ENCODE results near the gene ACSF3.
"Not testable (repeated sequence)": the region's sequence is repeated elsewhere in the genome, so short reads cannot be mapped to it uniquely, and the experiment has no call there.

Gene ACSF3

DNA sequence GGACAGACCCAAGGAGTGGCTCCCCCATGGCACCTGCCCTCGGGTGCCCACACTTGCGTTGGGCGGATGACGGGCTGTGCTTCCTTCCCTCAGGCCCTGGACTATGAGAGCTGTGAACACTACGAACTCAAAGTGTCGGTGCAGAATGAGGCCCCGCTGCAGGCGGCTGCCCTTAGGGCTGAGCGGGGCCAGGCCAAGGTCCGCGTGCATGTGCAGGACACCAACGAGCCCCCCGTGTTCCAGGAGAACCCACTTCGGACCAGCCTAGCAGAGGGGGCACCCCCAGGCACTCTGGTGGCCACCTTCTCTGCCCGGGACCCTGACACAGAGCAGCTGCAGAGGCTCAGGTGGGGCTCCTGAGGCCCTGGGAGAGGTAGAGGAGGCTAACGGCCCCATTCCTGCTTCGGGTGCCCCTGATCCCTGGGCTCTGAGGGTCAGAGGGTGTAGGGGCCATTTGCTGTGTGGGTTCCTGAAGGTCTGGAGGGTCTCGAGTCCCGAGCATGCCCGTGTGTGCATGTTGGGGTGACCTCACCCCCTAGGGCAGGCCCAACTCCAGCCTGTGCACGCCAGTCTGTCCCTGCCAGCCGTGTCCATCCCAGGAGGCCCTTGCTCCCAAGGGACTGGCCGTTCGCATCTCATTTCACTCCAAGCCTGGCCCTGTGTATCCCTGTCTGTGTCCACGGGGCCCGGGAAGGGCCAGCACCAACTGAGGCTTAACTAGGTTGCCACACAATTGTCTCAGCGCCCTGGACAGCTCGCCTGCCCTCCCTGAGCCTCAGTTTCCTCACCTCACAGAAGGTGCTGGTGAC is 96.7 kb downstream of the ACSF3 start:
- DNase-seq (ENCODE audit: low read depth): no peak

DNA sequence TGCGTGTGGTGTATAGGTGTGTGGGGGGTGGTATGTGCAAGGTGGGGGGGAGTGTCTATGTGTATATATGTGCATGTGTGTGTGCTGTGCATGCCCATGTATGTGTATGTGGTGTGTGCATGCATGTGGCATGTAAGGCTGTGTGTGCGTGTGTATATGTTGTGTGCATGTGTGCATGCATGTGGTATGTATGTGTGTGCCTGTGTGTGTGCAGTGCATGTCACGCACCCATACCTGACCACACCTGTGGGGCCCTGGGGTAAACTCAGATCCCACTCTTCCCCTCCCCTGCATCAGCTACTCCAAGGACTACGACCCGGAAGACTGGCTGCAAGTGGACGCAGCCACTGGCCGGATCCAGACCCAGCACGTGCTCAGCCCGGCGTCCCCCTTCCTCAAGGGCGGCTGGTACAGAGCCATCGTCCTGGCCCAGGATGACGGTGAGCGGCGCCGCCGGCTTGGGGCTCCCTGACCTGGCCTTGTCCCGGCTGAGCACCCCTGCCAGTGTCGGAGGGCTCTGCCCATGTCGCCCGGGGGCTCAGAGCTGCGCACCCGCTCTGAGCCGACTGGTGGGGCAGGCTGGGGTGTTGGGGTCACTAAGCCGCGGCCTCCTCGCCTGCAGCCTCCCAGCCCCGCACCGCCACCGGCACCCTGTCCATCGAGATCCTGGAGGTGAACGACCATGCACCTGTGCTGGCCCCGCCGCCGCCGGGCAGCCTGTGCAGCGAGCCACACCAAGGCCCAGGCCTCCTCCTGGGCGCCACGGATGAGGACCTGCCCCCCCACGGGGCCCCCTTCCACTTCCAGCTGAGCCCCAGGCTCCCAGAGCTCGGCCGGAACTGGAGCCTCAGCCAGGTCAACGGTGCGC is 97.6 kb downstream of the ACSF3 start:
- no peak for DNase-seq (ENCODE audit: low read depth)

DNA sequence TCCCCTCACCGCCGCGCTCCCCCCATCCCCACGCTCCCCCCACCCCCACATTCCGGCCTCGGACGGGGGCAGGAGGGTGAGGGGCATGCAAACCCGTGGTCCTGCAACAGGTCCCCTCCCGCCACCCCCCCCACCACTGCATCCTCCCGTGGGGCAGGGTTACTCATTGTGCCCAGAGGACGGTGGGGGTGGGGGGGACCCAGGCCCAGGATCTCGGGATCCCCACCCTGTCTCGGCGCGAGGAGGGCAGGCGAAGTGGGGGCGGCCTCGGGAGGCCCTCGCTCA is 98.2 kb downstream of the ACSF3 start:
- no peak for DNase-seq (ENCODE audit: low read depth)

DNA sequence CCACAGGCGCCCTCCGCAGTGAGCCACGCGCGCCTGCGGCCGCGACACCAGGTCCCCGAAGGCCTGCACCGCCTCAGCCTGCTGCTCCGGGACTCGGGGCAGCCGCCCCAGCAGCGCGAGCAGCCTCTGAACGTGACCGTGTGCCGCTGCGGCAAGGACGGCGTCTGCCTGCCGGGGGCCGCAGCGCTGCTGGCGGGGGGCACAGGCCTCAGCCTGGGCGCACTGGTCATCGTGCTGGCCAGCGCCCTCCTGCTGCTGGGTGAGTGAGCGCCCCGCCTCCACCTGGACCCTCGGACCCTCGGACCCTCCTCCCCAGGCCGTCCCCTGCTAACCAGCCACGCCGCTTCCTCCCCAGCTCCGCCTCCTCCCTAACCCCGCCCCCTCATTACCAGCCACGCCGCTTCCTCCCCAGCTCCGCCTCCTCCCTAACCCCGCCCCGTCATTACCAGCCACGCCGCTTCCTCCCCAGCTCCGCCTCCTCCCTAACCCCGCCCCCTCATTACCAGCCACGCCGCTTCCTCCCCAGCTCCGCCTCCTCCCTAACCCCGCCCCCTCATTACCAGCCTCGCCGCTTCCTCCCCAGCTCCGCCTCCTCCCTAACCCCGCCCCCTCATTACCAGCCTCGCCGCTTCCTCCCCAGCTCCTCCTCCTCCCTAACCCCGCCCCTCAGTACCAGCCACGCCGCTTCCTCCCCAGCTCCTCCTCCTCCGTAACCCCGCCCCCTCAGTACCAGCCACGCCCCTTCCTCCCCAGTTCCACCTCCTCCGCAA is 98.7 kb downstream of the ACSF3 start:
- DNase-seq (ENCODE audit: low read depth): not testable (repeated sequence)

DNA sequence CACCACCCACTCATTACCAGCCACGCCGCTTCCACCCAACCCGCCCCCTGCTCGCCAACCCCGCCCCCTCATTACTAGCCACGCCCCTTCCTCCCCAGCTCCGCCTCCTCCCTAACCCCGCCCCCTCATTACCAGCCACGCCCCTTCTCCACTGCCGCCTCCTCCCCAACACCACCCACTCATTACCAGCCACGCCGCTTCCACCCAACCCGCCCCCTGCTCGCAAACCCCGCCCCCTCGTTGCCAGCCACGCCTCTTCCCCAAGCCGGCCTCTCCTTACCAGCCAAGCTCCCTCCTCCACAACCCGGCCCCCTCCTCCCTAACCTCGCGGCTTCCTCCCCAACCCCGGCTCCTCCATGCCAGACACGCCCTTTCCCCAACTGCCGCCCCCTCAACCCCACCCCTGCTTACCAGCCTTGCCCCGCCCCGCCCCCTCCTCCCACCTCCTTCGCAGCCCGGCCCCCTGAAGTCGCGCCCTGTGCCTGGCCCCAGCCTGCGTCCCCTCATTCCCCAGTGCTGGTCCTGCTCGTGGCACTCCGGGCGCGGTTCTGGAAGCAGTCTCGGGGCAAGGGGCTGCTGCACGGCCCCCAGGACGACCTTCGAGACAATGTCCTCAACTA is 99.4 kb downstream of the ACSF3 start:
- peak; percentile 65 for DNase-seq (ENCODE audit: low read depth)

DNA sequence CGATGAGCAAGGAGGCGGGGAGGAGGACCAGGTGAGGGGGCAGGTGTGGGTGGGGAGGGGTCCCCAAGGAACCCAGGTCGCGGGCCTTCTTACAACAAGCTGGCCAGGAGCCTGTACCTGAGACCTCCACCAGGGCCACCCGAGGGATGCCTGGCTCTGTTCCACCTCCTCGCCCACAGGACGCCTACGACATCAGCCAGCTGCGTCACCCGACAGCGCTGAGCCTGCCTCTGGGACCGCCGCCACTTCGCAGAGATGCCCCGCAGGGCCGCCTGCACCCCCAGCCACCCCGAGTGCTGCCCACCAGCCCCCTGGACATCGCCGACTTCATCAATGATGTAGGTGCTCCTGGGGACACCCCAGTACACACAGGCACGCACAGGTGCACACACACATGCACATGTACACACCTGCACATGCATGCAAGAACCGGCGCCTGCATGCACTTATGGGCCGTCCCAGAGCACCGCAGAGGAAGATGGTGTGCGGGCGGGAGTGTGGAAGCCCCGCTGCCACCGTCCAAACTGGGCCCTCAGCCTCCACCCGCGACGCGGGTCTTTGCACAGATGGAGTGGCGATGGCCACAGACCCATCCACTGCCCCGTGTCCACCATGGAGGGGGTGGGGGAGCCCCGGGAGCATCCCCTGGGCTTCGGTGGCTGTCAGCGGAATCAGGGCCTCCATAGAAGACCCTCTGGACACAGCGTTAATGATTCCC is 100.1 kb downstream of the ACSF3 start:
- DNase-seq (ENCODE audit: low read depth): no peak

DNA sequence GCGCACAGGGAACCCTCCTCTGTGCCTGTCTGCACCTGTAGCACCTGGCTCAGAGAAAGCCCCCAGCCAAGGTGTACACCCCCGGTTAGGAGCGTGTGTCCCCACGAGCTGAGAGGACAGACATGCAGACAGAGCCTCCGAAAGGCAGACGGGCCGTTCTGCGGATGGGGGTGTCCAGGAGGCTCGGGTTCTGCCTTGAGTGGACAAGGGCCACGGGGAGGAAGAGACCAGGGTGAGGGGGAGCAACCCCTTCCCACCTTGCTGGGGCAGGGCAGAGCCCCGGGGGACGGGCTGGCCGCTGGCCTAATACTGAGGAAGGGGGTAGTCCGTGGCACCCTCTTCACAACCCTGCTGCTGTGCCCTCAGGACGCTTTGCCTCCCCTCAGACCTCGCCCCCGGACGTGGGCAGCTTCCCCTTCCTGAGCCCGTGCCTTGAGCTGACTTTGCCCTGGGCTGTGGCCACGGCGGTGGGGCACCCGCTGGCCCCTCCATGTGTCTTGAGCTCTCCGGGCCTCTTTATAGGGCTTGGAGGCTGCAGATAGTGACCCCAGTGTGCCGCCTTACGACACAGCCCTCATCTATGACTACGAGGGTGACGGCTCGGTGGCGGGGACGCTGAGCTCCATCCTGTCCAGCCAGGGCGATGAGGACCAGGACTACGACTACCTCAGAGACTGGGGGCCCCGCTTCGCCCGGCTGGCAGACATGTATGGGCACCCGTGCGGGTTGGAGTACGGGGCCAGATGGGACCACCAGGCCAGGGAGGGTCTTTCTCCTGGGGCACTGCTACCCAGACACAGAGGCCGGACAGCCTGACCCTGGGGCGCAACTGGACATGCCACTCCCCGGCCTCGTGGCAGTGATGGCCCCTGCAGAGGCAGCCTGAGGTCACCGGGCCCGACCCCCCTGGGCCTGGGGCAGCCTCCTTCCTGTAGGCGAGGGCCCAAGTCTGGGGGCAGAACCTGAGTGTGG is 101.0 kb downstream of the ACSF3 start:
- DNase-seq (ENCODE audit: low read depth): no peak

DNA sequence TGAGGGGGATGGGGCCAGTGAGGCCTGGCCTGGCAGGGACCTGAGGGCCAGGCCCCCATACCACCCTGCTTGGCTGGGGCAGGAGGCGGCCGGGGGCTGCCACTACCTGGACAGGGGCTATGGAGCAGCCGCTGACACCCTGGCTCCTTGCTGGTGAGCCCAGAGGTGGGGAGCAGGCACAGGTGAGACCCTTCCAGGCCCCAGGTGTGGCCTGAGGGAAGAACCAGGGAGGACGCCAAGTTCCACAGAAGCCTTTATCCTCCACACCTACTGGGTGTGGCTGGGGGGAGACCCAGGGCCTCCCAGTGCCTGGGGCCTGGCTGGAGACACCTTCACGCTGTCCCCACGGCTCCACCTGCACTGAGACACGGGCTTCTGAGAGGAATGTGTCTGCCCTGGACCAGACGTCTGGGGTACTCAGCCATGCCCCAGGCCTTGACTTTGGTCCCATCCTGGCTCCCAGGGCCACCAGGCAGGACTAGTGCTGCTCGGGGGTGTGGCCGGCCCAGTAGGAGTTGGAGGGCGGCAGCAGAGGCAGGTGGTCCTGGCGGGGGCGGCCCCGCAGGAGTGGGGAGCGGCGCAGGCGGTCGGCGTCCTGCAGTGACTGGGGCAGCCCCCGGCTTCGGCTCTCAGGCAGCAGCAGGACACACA is 102.0 kb downstream of the ACSF3 start:
- no peak for DNase-seq (ENCODE audit: low read depth)

DNA sequence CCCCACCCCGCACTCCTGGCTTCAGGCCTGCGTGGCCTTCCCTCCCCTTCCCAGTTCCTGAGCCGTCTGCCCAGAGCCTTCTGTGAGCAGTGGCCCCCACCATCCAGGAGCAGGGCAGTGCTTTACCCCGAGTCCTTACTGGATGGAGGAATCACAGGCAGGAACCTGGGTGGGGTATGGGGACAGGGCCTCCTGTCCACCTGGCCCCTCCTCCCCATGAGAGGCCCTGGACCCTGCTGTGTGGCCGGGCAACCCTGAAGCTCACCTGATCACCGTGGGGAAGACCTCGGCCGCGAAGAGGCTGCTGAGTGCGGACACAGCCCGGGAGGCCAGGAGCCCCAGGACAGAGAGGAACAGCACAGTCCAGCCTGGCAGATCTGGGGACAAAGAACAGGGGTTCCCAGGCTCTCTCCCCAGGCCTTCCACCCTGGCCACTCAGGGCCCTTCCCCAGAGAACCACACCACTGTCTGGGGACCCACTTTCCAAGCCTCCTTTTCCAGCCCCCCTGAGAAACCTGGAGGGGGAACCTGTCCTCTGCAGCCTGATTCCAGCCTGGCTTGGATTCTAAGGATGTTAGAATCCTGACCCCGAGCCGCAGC is 103.5 kb downstream of the ACSF3 start:
- no peak for DNase-seq (ENCODE audit: low read depth)

DNA sequence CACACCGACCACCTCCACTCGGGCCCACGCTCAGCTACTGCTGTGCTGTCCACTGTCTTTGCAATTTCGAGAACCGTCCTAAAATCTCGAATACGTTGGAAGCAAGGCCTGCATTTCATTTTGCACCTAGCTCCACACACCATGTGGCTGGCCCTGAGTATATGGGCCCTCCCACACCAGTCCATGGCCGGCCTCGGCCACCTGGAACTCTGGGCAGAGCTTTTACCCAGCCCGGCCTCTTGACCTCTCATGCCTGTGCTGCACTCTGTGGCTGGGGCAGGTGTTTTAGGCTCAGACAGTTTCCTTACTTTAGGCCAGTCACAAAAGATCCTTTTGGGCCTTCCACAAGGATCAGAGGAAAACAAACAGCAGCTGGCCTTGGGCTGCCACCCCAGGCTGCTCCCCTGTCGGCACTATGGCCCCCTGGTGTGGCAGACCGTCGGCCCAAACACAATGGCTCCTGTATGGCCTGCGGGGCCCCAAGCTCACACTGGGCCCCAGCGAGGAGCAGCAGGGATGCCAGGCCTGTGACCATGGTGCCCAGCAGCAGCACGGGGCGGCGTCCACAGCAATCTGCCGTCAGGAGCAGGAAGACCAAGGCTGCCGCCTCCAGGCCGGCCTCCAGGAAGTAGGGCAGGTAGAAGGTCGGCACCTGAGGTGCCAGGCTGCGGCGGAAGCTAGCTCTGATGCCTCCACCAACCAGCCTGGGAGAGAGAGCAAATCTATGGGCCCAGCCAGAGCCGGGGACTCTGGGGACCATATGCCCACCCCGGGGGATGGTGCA is 104.2 kb downstream of the ACSF3 start:
- no peak for DNase-seq (ENCODE audit: low read depth)

DNA sequence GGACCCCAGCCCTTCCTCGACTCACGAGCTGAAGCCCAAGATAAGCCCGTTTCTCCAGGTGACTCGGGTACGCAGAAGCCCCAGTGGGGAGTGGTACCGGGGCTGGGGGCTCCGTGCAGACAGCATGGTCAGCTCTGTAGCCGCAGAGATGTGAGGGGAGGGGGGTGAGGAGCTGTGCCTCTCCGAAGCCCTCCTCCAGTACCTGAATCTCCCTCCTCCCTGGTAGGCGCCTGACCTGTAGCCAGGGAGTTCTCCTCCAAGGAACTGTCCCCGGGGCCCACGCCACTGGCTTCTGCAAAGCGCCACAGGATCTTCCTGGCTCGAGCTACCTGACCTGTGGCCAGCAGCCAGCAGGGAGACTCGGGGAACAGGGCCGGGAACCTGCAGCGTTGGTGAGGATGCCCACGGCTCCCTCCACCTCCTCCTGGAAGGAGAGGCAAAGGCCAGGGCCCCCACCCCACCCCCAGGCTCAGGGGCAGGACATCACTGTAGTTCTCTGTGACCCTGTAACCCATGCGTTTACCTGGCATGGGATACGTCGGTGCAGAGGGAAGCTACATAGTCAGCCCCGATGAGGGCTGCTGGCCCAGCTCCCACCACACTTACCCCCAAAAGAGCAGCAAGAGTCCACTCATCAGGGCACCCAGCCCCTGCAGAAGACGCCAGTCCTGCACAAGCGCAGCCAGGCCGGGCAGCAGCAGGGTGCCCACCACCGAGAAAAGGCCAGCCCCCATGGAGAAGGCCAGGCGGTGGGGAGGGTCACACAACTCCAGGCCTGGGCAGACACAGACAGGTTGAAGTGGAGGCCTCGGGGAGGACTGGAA is 105.0 kb downstream of the ACSF3 start:
- DNase-seq (ENCODE audit: low read depth): no peak

DNA sequence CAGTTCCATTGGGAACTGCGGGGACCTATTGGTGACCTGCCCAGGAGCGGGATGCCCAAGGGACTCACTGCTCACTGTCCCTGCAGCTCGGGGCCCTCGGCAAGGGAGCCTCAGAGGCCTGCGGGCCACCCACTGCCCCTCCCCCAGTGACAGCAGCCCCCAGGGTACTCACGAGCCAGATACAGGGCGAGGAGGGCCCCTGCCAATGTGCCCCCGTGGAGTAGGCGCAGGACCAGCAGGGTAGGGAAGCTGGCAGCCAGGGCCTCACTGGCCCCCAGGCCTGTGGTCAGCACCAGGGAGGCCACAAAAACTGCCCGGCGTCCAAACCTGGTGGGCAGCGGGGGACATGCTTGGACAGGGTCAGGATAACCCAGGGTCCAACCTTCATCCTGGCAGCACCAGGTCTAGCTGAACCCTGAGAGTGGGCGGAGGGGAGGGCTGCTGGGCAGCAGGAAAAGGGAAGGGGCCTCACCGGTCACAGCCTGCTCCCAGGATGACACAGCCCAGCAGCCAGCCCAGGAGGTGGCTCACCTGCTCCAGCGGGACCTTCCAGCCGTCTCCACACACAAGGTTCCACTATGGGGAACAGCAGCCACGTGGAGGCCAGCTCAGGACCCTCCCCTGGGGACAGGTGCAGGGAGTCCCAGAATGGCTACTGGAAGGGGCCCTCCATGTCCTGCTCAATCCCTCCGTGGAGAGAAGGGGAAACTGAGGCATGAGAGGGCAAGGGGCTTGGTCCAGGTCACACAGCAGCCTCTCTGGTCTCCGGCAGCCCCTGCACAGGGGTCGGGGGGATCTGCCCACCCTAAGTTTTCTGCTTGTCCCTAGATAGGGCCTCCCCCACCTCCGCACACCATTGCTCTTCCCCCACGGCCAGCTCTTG is 105.8 kb downstream of the ACSF3 start:
- DNase-seq (ENCODE audit: low read depth): no peak

DNA sequence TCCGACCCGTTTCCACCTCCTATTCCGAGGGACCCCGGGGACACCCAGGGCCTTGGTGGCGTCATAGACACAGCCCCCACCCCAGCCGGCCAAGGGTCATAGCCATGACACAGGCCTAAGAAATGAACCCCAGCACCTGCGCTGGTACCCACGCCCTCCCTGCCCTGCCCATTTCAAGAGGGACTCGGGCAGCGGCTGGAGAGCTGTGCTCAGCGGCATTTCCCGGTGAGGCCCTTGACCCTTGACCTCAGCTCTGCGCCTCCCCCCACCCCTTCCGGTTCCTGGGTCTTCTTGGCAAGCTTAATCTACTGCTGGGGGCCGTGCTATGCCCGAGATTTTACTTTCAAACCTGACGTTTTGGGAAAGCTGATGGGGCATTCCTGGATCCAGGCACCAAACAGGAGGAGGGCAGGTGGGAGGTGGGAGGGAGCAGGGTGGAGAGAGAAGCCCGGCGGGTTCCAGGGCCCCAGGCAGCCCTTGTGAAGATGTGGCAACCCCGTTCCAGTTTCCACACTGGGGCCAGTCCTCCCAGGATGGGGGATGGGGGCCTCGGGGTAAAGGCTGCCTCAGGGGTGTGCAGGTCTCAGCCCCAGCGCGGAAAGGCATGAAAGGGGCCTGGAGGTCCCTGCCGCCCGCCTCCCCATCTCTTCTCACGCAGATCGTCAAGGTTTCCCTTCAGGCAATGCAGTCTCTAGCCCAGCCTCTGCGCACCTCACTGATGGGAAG is 106.6 kb downstream of the ACSF3 start, which contains the start of gene SLC22A31:
SLC22A31 (minus strand) TSS at position 414 of the 726 bp plus-strand sequence; CDS start at position 378, 36 bp downstream.
- no peak for DNase-seq (ENCODE audit: low read depth)

DNA sequence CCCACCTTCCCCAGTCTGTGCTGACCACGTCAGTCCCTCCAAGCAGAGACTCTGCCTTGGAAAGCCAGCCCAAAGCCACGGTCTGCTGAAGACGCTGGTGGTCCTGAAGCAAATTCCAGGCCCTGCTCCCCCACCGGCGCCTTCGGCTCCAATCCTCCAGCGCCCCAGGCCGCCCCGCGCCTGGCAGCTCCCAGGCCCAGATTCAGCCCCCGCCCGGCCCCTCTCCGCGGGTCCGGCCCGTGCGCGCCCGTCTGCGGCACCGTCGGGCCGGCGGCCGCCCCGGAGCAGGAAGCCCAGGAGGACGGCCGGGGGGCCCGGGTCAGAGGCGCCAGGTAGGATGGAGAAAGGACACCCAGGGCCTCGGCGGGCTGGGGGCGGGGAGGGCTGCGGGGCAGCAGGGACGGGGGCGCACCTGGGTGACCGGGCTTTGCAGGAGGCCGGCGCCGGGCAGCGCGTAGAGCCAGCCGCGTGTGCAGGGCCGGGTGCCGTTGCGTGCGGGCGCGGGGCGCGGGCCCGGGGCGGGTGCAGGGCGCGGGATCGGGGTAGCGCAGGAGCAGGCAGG is 107.3 kb downstream of the ACSF3 start:
- DNase-seq (ENCODE audit: low read depth): no peak

Measured in activated gamma-delta T cell treated with anti-CD3 and anti-CD28 coated beads, Interleukin-2, amount 50 U/mL, for 16 hours (primary cell).